HG03571 (cell line): Measurements from ENCODE around the gene HOXA13.

ENCODE experiments used
- ATAC-seq: cut with Tn5 transposase; IDR thresholded peaks from one replicate; pipeline ENCODE4 v1.9.1; 2021; ENCODE audit not compliant: unreplicated experiment

Gene HOXA13

GRCh38 chr7:27237735-27238334, 37.9 kb upstream of the HOXA13 start:
- no peak for ATAC-seq

- no peak for ATAC-seq
Measured at GRCh38 chr7:27235387-27236311, 35.8 kb upstream of the HOXA13 start.

GRCh38 chr7:27229448-27229847, 29.6 kb upstream of the HOXA13 start:
- no peak for ATAC-seq

GRCh38 chr7:27224983-27225934, 25.4 kb upstream of the HOXA13 start:
- ATAC-seq = no peak

- no peak for ATAC-seq
Measured at GRCh38 chr7:27223941-27224575, 24.2 kb upstream of the HOXA13 start.

GRCh38 chr7:27221201-27221797, 21.4 kb upstream of the HOXA13 start:
- ATAC-seq = peak; percentile 62

- no peak for ATAC-seq
Measured at GRCh38 chr7:27220440-27220955, 20.6 kb upstream of the HOXA13 start.

- no peak for ATAC-seq
Measured at GRCh38 chr7:27219821-27220220, 19.9 kb upstream of the HOXA13 start.

- no peak for ATAC-seq
Measured at GRCh38 chr7:27217951-27218350, 18.1 kb upstream of the HOXA13 start.

GRCh38 chr7:27215356-27215755, 15.5 kb upstream of the HOXA13 start:
- no peak for ATAC-seq

- no peak for ATAC-seq
Measured at GRCh38 chr7:27214239-27214950, 14.5 kb upstream of the HOXA13 start.

- ATAC-seq = no peak
Measured at GRCh38 chr7:27213433-27214238, 13.7 kb upstream of the HOXA13 start.

GRCh38 chr7:27212497-27213432, 12.9 kb upstream of the HOXA13 start:
- no peak for ATAC-seq

- no peak for ATAC-seq
Measured at GRCh38 chr7:27211764-27212204, 11.9 kb upstream of the HOXA13 start.

GRCh38 chr7:27211084-27211446, 11.2 kb upstream of the HOXA13 start:
- no peak for ATAC-seq

- ATAC-seq = no peak
Measured at GRCh38 chr7:27210441-27211083, 10.7 kb upstream of the HOXA13 start.

GRCh38 chr7:27209933-27210440, 10.1 kb upstream of the HOXA13 start:
- no peak for ATAC-seq
